Testis (tissue), 2 donors: ENCODE data around the gene PRKN.

Source experiments
- POLR2A ChIP-seq: fragments of 450-650 bp; IDR thresholded peaks from one replicate; pipeline ENCODE4 v1.6.1; 2017; ENCODE audit warnings: antibody characterized with exemption, mild to moderate bottlenecking, moderate library complexity
- TF ChIP-seq, protein P1 (sequence below), 3 experiments: fragments of 450-650 bp in 2 of 3; fragments of 200-600 bp in 1 of 3; sonication (generic) in 1 of 3; IDR thresholded peaks; one replicate each; pipeline ENCODE4 v1.5.1; 2016 to 2019; ENCODE audit warnings: antibody characterized with exemption in 3 of 3, mild to moderate bottlenecking in 2 of 3, moderate library complexity in 1 of 3

DNA sequence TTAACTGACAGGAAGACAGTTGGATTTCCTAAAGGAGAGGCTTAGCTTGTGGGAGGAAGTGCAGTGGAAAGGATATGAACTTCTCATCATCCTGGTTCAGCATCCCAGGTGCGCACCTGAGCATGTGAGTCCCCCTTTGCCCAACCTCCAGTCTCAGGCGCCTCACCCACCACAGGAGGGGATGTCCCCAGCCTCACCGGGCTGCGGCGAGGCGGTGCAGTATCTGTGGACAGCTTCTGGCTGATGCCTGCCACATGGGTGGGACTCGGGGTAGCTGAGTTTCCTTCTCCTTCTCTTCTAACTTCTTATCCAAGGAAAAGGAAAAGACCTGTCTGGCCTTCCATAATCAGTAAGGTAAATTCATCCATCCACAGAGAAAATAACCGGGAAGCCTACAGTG, 914.4 kb downstream of the PRKN start:
- TF ChIP-seq, protein P1, sequence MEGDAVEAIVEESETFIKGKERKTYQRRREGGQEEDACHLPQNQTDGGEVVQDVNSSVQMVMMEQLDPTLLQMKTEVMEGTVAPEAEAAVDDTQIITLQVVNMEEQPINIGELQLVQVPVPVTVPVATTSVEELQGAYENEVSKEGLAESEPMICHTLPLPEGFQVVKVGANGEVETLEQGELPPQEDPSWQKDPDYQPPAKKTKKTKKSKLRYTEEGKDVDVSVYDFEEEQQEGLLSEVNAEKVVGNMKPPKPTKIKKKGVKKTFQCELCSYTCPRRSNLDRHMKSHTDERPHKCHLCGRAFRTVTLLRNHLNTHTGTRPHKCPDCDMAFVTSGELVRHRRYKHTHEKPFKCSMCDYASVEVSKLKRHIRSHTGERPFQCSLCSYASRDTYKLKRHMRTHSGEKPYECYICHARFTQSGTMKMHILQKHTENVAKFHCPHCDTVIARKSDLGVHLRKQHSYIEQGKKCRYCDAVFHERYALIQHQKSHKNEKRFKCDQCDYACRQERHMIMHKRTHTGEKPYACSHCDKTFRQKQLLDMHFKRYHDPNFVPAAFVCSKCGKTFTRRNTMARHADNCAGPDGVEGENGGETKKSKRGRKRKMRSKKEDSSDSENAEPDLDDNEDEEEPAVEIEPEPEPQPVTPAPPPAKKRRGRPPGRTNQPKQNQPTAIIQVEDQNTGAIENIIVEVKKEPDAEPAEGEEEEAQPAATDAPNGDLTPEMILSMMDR (IDR thresholded peaks at IDR 0.05): no peak
- TF ChIP-seq POLR2A: no peak
